Liver (tissue), 9 donors: ENCODE results near the gene TMC1. TPM values are rescaled to one million over a fixed set of nuclear protein-coding genes. Genes with fewer than 3 reads are reported as not detected.

Source experiments
- DNase-seq: peaks from one replicate; pipeline ENCODE4 v3.0.0-alpha.2; 2017; ENCODE audit warnings: low spot score
- H3K27ac ChIP-seq, 2 donors: one replicate each; pipeline ENCODE4 v1.7.0; 2013; ENCODE audit warnings: inconsistent platforms in 2 of 2, low read length in 2 of 2, control low read depth in 1 of 2, low read depth in 1 of 2, mild to moderate bottlenecking in 1 of 2
- H3K27me3 ChIP-seq, 4 donors: one replicate each; pipeline versions ENCODE4 v1.6.1 to v1.7.0; 2013; ENCODE audit warnings: low read length in 3 of 4, inconsistent platforms in 1 of 4, mild to moderate bottlenecking in 1 of 4, moderate library complexity in 1 of 4; ENCODE audit not compliant: control insufficient read depth in 4 of 4, insufficient read depth in 4 of 4
- H3K36me3 ChIP-seq, 4 donors: one replicate each; pipeline versions ENCODE4 v1.6.1 to v1.7.0; 2013; ENCODE audit warnings: low read length in 3 of 4, mild to moderate bottlenecking in 3 of 4, low read depth in 1 of 4, moderate library complexity in 1 of 4; ENCODE audit not compliant: control insufficient read depth in 4 of 4, insufficient read depth in 3 of 4
- H3K4me1 ChIP-seq, 4 donors: one replicate each; pipeline versions ENCODE4 v1.6.1 to v1.7.0; 2013; ENCODE audit warnings: low read length in 3 of 4, mild to moderate bottlenecking in 3 of 4, moderate library complexity in 1 of 4; ENCODE audit not compliant: control insufficient read depth in 4 of 4, insufficient read depth in 4 of 4
- H3K4me3 ChIP-seq, 3 donors: one replicate each; pipeline versions ENCODE4 v1.6.1 to v1.7.0; 2013; ENCODE audit warnings: low read length in 3 of 3, control low read depth in 1 of 3, low read depth in 1 of 3, mild to moderate bottlenecking in 1 of 3
- H3K9ac ChIP-seq, 2 donors: one replicate each; pipeline ENCODE4 v1.7.0; 2013; ENCODE audit warnings: low read length in 2 of 2, mild to moderate bottlenecking in 2 of 2, moderate library complexity in 2 of 2, control low read depth in 1 of 2, low read depth in 1 of 2
- H3K9me3 ChIP-seq, 4 donors: one replicate each; pipeline versions ENCODE4 v1.6.1 to v1.7.0; 2013; ENCODE audit warnings: low read length in 3 of 4; ENCODE audit not compliant: control insufficient read depth in 4 of 4
- EGR1 ChIP-seq, 2 donors: IDR thresholded peaks; 2 replicates each; pipeline ENCODE4 v1.6.1; 2016 to 2018; ENCODE audit warnings: antibody characterized with exemption in 2 of 2, low read depth in 2 of 2
- FOXA1 ChIP-seq: IDR thresholded peaks from 2 replicates; pipeline ENCODE4 v1.6.1; 2016; ENCODE audit warnings: antibody characterized with exemption
- GABPA ChIP-seq, 2 donors: IDR thresholded peaks in 1 of 2; conservative IDR thresholded peaks in 1 of 2; 2 replicates each; pipeline ENCODE4 v1.6.1; 2016; ENCODE audit warnings: antibody characterized with exemption in 2 of 2, mild to moderate bottlenecking in 1 of 2, moderate library complexity in 1 of 2
- HNF4G ChIP-seq: IDR thresholded peaks from 2 replicates; pipeline ENCODE4 v1.6.1; 2016; ENCODE audit warnings: antibody characterized with exemption
- JUND ChIP-seq, 2 donors: IDR thresholded peaks; 2 replicates each; pipeline ENCODE4 v1.6.1; 2016; ENCODE audit warnings: antibody characterized with exemption in 2 of 2
- NR2F2 ChIP-seq: IDR thresholded peaks from 2 replicates; pipeline ENCODE4 v1.6.1; 2016; ENCODE audit warnings: antibody characterized with exemption
- RAD21 ChIP-seq, 2 donors: IDR thresholded peaks; 2 replicates each; pipeline ENCODE4 v1.6.1; 2016; ENCODE audit warnings: antibody characterized with exemption in 2 of 2, mild to moderate bottlenecking in 2 of 2
- RXRA ChIP-seq, 2 donors: IDR thresholded peaks; 2 replicates each; pipeline ENCODE4 v1.6.1; 2017 to 2018; ENCODE audit warnings: antibody characterized with exemption in 2 of 2, mild to moderate bottlenecking in 1 of 2
- SP1 ChIP-seq: IDR thresholded peaks from 2 replicates; pipeline ENCODE4 v1.6.1; 2018; ENCODE audit warnings: antibody characterized with exemption, mild to moderate bottlenecking
- YY1 ChIP-seq: IDR thresholded peaks from 2 replicates; pipeline ENCODE4 v1.6.1; 2016; ENCODE audit warnings: antibody characterized with exemption, mild to moderate bottlenecking
- WGBS: extraction: QIAGEN DNeasy Blood & Tissue Kit; methylation state at CpG from one replicate; pipeline ENCODE4 v1.1.7; 2013; 5-methylcytosine and 5-hydroxymethylcytosine counted together
- polyA plus RNA-seq, 2 donors: library from polyadenylated mRNA; stranded (reverse) in 1 of 2; unstranded in 1 of 2; fragments of 200-250 nt in 1 of 2; fragments of >200 nt in 1 of 2; fragmentation: Nextera tagmentation in 1 of 2; extraction: Ambion mirVana in 1 of 2; gene quantifications; one replicate each; pipeline versions ENCODE4 v1.2.1 to v1.2.3, GENCODE V29; 2013 to 2015
- total RNA-seq, 2 donors: library from RNA; depleted of rRNA; stranded (reverse); fragments of >200 nt; gene quantifications; one replicate each; pipeline ENCODE4 v1.2.3, GENCODE V29; 2014
- TF ChIP-seq, protein P1 (sequence below): IDR thresholded peaks from 2 replicates; pipeline ENCODE4 v1.6.1; 2016; ENCODE audit warnings: antibody characterized with exemption, mild to moderate bottlenecking
- TF ChIP-seq, protein P2 (sequence below): IDR thresholded peaks from 2 replicates; pipeline ENCODE4 v1.6.1; 2016; ENCODE audit warnings: antibody characterized with exemption
- TF ChIP-seq, protein P3 (sequence below): IDR thresholded peaks from 2 replicates; pipeline ENCODE4 v1.6.1; 2016; ENCODE audit warnings: antibody characterized with exemption
- donor health status: healthy.
- donor health status: healthy.
- donor health status: healthy.
- donor health status: healthy.
- donor health status: healthy.

Gene TMC1
- total and polyA plus RNA-seq, 4 donors, result 0.09 TPM; not detected in 3

DNA sequence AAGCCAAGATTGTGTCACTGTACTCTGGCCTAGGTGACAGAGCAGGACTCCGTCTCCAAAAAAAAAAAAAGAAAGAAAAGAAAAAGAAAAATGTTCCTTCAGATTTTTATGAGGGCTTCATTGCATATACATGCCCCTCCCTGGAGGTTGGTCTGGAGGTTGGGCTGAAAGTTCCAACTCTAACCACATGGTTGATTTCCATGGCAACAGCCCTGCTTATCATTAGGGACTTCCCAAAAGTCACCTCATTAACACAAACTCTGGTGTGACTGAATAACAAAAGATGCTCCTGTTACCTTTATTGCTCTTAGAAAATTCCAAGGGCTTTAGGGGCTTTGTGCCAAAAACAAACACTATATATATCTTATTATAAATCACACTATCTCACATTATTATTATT, 113.8 kb downstream of the TMC1 start:
- DNase-seq, result no peak
- H3K9ac ChIP-seq, result no peak overlapping the region
- H3K36me3 ChIP-seq, result no peaks in the 10 kb centered on the region
- H3K4me1 ChIP-seq, result no peaks in the 10 kb centered on the region
- no peak overlapping the region for H3K27ac ChIP-seq
- H3K4me3 ChIP-seq, result no peak overlapping the region
- 93% methylated on average over 1 of the region's 1 CpG for WGBS
- no peaks in the 10 kb centered on the region for H3K27me3 ChIP-seq
- TF ChIP-seq RAD21 (IDR thresholded peaks at IDR 0.05) (no peak), RXRA (IDR thresholded peaks at IDR 0.05) (no peak), JUND (IDR thresholded peaks at IDR 0.05) (no peak), GABPA (IDR thresholded peaks at IDR 0.05 in 1 of 2, conservative IDR thresholded peaks at IDR 0.05 in 1 of 2) (no peak), NR2F2 (no peak), FOXA1 (no peak), EGR1 (IDR thresholded peaks at IDR 0.05; ENCODE audit: low read depth in 2 of 2) (no peak)
- TF ChIP-seq, protein P1, sequence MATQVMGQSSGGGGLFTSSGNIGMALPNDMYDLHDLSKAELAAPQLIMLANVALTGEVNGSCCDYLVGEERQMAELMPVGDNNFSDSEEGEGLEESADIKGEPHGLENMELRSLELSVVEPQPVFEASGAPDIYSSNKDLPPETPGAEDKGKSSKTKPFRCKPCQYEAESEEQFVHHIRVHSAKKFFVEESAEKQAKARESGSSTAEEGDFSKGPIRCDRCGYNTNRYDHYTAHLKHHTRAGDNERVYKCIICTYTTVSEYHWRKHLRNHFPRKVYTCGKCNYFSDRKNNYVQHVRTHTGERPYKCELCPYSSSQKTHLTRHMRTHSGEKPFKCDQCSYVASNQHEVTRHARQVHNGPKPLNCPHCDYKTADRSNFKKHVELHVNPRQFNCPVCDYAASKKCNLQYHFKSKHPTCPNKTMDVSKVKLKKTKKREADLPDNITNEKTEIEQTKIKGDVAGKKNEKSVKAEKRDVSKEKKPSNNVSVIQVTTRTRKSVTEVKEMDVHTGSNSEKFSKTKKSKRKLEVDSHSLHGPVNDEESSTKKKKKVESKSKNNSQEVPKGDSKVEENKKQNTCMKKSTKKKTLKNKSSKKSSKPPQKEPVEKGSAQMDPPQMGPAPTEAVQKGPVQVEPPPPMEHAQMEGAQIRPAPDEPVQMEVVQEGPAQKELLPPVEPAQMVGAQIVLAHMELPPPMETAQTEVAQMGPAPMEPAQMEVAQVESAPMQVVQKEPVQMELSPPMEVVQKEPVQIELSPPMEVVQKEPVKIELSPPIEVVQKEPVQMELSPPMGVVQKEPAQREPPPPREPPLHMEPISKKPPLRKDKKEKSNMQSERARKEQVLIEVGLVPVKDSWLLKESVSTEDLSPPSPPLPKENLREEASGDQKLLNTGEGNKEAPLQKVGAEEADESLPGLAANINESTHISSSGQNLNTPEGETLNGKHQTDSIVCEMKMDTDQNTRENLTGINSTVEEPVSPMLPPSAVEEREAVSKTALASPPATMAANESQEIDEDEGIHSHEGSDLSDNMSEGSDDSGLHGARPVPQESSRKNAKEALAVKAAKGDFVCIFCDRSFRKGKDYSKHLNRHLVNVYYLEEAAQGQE, result no peak
- TF ChIP-seq, protein P2, sequence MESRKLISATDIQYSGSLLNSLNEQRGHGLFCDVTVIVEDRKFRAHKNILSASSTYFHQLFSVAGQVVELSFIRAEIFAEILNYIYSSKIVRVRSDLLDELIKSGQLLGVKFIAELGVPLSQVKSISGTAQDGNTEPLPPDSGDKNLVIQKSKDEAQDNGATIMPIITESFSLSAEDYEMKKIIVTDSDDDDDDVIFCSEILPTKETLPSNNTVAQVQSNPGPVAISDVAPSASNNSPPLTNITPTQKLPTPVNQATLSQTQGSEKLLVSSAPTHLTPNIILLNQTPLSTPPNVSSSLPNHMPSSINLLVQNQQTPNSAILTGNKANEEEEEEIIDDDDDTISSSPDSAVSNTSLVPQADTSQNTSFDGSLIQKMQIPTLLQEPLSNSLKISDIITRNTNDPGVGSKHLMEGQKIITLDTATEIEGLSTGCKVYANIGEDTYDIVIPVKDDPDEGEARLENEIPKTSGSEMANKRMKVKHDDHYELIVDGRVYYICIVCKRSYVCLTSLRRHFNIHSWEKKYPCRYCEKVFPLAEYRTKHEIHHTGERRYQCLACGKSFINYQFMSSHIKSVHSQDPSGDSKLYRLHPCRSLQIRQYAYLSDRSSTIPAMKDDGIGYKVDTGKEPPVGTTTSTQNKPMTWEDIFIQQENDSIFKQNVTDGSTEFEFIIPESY, result no peak
- peaks cover 0 to 10% (median 6%) of the 10 kb centered on the region in 4 donors for H3K9me3 ChIP-seq

DNA sequence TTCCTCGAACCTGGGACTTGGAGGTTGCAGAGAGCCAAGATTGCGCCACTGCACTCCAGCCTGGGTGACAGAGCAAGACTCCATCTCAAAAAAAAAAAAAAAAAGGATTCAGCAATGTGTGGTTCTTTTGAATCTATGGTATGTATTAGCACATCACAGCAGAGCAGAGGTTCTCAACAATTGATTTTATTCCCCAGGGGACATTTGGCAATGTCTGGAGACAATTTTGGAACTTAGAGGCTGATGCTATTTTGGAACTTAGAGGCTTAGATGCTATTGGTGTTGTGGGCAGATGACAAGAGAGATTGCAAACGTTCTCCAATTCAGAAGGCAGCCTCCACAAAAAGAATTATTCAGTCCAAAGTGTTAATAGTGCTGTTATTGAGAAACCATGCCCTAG, 115.2 kb downstream of the TMC1 start:
- H3K9ac ChIP-seq, result no peak overlapping the region
- no peak for DNase-seq
- H3K27me3 ChIP-seq, result no peaks in the 10 kb centered on the region
- no peaks in the 10 kb centered on the region for H3K36me3 ChIP-seq
- H3K27ac ChIP-seq, result no peak overlapping the region
- WGBS, result 67% methylated on average over 3 of the region's 3 CpGs
- H3K4me3 ChIP-seq, result no peak overlapping the region
- TF ChIP-seq SP1 (no peak), RXRA (IDR thresholded peaks at IDR 0.05) (no peak), YY1 (no peak), RAD21 (IDR thresholded peaks at IDR 0.05) (no peak), FOXA1 (no peak), NR2F2 (no peak), GABPA (IDR thresholded peaks at IDR 0.05 in 1 of 2, conservative IDR thresholded peaks at IDR 0.05 in 1 of 2) (no peak), HNF4G (no peak)
- TF ChIP-seq, protein P2, result no peak
- TF ChIP-seq, protein P3, sequence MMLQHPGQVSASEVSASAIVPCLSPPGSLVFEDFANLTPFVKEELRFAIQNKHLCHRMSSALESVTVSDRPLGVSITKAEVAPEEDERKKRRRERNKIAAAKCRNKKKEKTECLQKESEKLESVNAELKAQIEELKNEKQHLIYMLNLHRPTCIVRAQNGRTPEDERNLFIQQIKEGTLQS, result no peak
- no peaks in the 10 kb centered on the region for H3K4me1 ChIP-seq
- peaks cover 0 to 10% (median 6%) of the 10 kb centered on the region in 4 donors for H3K9me3 ChIP-seq
